ENCODE results near the gene C6orf136. TPM values are rescaled to one million over a fixed set of nuclear protein-coding genes. Genes with fewer than 3 reads are reported as not detected.

Gene C6orf136
- total and polyA plus RNA-seq, 9 of the 15 experiments (the other 6 are each of a cell fraction or from before 2014, with no cell fraction given) = 14.1 to 63.1 (median 18.4) TPM

GRCh38 chr6:30616811-30617564 is 29.9 kb upstream of the C6orf136 start, which contains the start of gene PPP1R10 (continued):
- TF ChIP-seq EWSR1 (IDR thresholded peaks at IDR 0.05; ENCODE audit: borderline replicate concordance, low read depth, partially characterized antibody) (no peak), DNMT1 (IDR thresholded peaks at IDR 0.05) (peak; percentile 85; the same call in 1 of the 2 replicates), LCOR (CRISPR knock-in tag; IDR thresholded peaks at IDR 0.05) (peak; percentile 97), THRAP3 (IDR thresholded peaks at IDR 0.05; ENCODE audit: borderline replicate concordance) (peak; percentile 96), MED1 (CRISPR knock-in tag; IDR thresholded peaks at IDR 0.05; ENCODE audit: borderline replicate concordance) (no peak), ESRRB (CRISPR knock-in tag; IDR thresholded peaks at IDR 0.05; ENCODE audit: borderline replicate concordance) (peak; percentile 85), ZNF239 (CRISPR knock-in tag; IDR thresholded peaks at IDR 0.05) (peak; percentile 60), MAX (CRISPR knock-in tag; IDR thresholded peaks at IDR 0.05) (no peak), FOXP1 (CRISPR knock-in tag; IDR thresholded peaks at IDR 0.05) (peak; percentile 26; the same call in 1 of the 2 replicates), ZNF263 (CRISPR knock-in tag; IDR thresholded peaks at IDR 0.05; ENCODE audit: borderline replicate concordance) (no peak; the same call in 1 of the 2 replicates), ZNF740 (CRISPR knock-in tag; IDR thresholded peaks at IDR 0.05) (no peak), ZNF740 (tag; IDR thresholded peaks at IDR 0.05) (peak in 1 of 2 experiments; percentile 30; a peak in 1 of 4 replicates), ZNF354B (CRISPR knock-in tag; IDR thresholded peaks at IDR 0.05) (peak; percentile 71), WHSC1 (IDR thresholded peaks at IDR 0.05; ENCODE audit: low read length) (no peak), PHB2 (IDR thresholded peaks at IDR 0.05; ENCODE audit: low read depth) (no peak), ZC3H8 (IDR thresholded peaks at IDR 0.05) (peak; percentile 73; the same call in 1 of the 2 replicates), SMAD1 (IDR thresholded peaks at IDR 0.05; ENCODE audit: low read depth, low read length, partially characterized antibody) (peak; percentile 100), MECOM (CRISPR knock-in tag; IDR thresholded peaks at IDR 0.05) (0 out of 2 replicates have a peak, but pooled peaks have one; percentile 41), ZNF511 (CRISPR knock-in tag; IDR thresholded peaks at IDR 0.05) (no peak; the same call in 1 of the 2 replicates), ZNF253 (CRISPR knock-in tag; conservative IDR thresholded peaks at IDR 0.05) (peak; percentile 95), ZBTB7A (IDR thresholded peaks at IDR 0.05; ENCODE audit: borderline replicate concordance, control insufficient read depth, low read depth, low read length) (peak; percentile 30; the same call in 1 of the 2 replicates), USF2 (CRISPR knock-in tag; IDR thresholded peaks at IDR 0.05) (peak; percentile 17), AFF4 (CRISPR knock-in tag; IDR thresholded peaks at IDR 0.05) (peak; percentile 100)

Measured in K562 (cell line).